H1 (cell line): ENCODE results near the gene SPOCK3. TPM values are rescaled to one million over a fixed set of nuclear protein-coding genes. Genes with fewer than 3 reads are reported as not detected.

Source experiments
- CTCF ChIA-PET: fragments of 300-600 bp; sonication (Branson Sonifier 250); formaldehyde crosslinking; loops from one replicate; lab custom pipeline; 2021; ENCODE audit not compliant: partially characterized antibody; lab: Charles Lee
- POLR2A ChIA-PET: fragments of 300-600 bp; sonication (Branson Sonifier 250); formaldehyde crosslinking; loops from one replicate; lab custom pipeline; 2021; ENCODE audit warnings: inconsistent platforms; ENCODE audit not compliant: partially characterized antibody; lab: Charles Lee
- DNase-seq, 2 experiments: peaks; one replicate each; pipeline versions ENCODE4 v3.0.0 to v3.0.0-alpha.2; 2010 to 2022; ENCODE audit warnings: low spot score in 2 of 2, low read depth in 1 of 2, mixed read lengths in 1 of 2
- FAIRE-seq: peaks from 2 replicates; lab custom pipeline; 2011; peaks lifted over from hg19 to GRCh38; lab: Jason Lieb, UNC
- H2AFZ ChIP-seq: 2 replicates; pipeline ENCODE4 v1.8.1; 2012; ENCODE audit warnings: low read length, inconsistent platforms
- H2AK5ac ChIP-seq: 2 replicates; pipeline ENCODE4 v1.6.1; 2013; ENCODE audit warnings: low read depth, low read length
- H2BK120ac ChIP-seq: replicated peaks from 2 replicates; pipeline ENCODE3; 2013; ENCODE audit warnings: low read depth, low read length, inconsistent platforms
- H2BK12ac ChIP-seq: 2 replicates; pipeline ENCODE4 v1.6.1; 2013; ENCODE audit warnings: low read depth, low read length
- H2BK15ac ChIP-seq: 2 replicates; pipeline ENCODE4 v1.6.1; 2013; ENCODE audit warnings: low read length
- H2BK20ac ChIP-seq: 2 replicates; pipeline ENCODE4 v1.6.1; 2013; ENCODE audit warnings: low read length
- H2BK5ac ChIP-seq: 2 replicates; pipeline ENCODE4 v1.6.1; 2013; ENCODE audit warnings: low read depth, low read length
- H3K14ac ChIP-seq: 2 replicates; pipeline ENCODE4 v1.6.1; 2013; ENCODE audit warnings: inconsistent platforms; ENCODE audit not compliant: insufficient read length
- H3K18ac ChIP-seq: 2 replicates; pipeline ENCODE4 v1.6.1; 2013; ENCODE audit warnings: low read length; ENCODE audit errors: extremely low read depth
- H3K23ac ChIP-seq: 2 replicates; pipeline ENCODE4 v1.6.1; 2013; ENCODE audit warnings: inconsistent platforms; ENCODE audit not compliant: insufficient read length
- H3K23me2 ChIP-seq: 2 replicates; pipeline ENCODE4 v1.6.1; 2013; ENCODE audit warnings: low read depth, low read length
- H3K27ac ChIP-seq: 2 replicates; pipeline ENCODE4 v1.6.1; 2011; ENCODE audit warnings: low read depth, low read length, inconsistent platforms
- H3K27me3 ChIP-seq, 4 experiments: replicated peaks in 1 of 4; 1 replicate in 1 of 4; 2 replicates in 3 of 4; pipeline versions ENCODE4 v1.6.1 to v1.8.1; 2011 to 2013; ENCODE audit warnings: low read length in 3 of 4, mild to moderate bottlenecking in 3 of 4, inconsistent platforms in 2 of 4, mixed read lengths in 2 of 4, moderate library complexity in 1 of 4; ENCODE audit not compliant: control insufficient read depth in 3 of 4, insufficient read depth in 3 of 4; ENCODE audit errors: extremely low read depth in 1 of 4
- H3K36me3 ChIP-seq, 4 experiments: 2 replicates each; pipeline versions ENCODE4 v1.6.1 to v1.8.1; 2011 to 2013; ENCODE audit warnings: mild to moderate bottlenecking in 4 of 4, low read length in 3 of 4, moderate library complexity in 2 of 4, control low read depth in 1 of 4, inconsistent platforms in 1 of 4; ENCODE audit not compliant: insufficient read depth in 4 of 4, control insufficient read depth in 2 of 4
- H3K4ac ChIP-seq: replicated peaks from 2 replicates; pipeline ENCODE3; 2013; ENCODE audit warnings: low read length, low read depth, mixed read lengths, inconsistent platforms; ENCODE audit not compliant: insufficient read length
- H3K4me1 ChIP-seq, 4 experiments: replicated peaks in 1 of 4; 1 replicate in 1 of 4; 2 replicates in 3 of 4; pipeline versions ENCODE4 v1.6.1 to v1.8.1; 2011 to 2013; ENCODE audit warnings: low read length in 3 of 4, inconsistent platforms in 2 of 4, mixed read lengths in 1 of 4; ENCODE audit not compliant: insufficient read depth in 4 of 4, control insufficient read depth in 3 of 4
- H3K4me2 ChIP-seq, 2 experiments: 2 replicates each; pipeline versions ENCODE4 v1.6.1 to v1.8.1; 2011 to 2013; ENCODE audit warnings: low read depth in 2 of 2, low read length in 2 of 2, control low read depth in 1 of 2, inconsistent platforms in 1 of 2, mild to moderate bottlenecking in 1 of 2; ENCODE audit not compliant: insufficient read depth in 1 of 2
- H3K4me3 ChIP-seq, 4 experiments: fragments of 200-600, 300-600 bp in 1 of 4; sonication (generic), shearing (Covaris generic), sonication (Bioruptor Twin) in 1 of 4; 2 replicates each; pipeline versions ENCODE4 v1.5.1 to v1.8.1; 2011 to 2016; ENCODE audit warnings: low read length in 4 of 4, low read depth in 3 of 4, control low read depth in 2 of 4, inconsistent platforms in 2 of 4, mild to moderate bottlenecking in 2 of 4, mixed read lengths in 1 of 4, moderate library complexity in 1 of 4; ENCODE audit not compliant: insufficient read depth in 2 of 4; ENCODE audit errors: extremely low read depth in 1 of 4
- H3K56ac ChIP-seq: replicated peaks from 2 replicates; pipeline ENCODE3; 2013; ENCODE audit warnings: low read depth, mild to moderate bottlenecking, mixed read lengths, low read length, inconsistent platforms; ENCODE audit not compliant: insufficient read length
- H3K79me1 ChIP-seq: 2 replicates; pipeline ENCODE4 v1.6.1; 2013; ENCODE audit warnings: low read depth, low read length, control low read depth
- H3K79me2 ChIP-seq, 2 experiments: 2 replicates each; pipeline versions ENCODE4 v1.6.1 to v1.8.1; 2012 to 2013; ENCODE audit warnings: low read length in 2 of 2, mild to moderate bottlenecking in 2 of 2, inconsistent platforms in 1 of 2; ENCODE audit not compliant: insufficient read depth in 2 of 2, control insufficient read depth in 1 of 2
- H3K9ac ChIP-seq, 4 experiments: replicated peaks in 1 of 4; 1 replicate in 1 of 4; 2 replicates in 3 of 4; pipeline versions ENCODE4 v1.6.1 to v1.8.1; 2011 to 2013; ENCODE audit warnings: low read depth in 3 of 4, low read length in 3 of 4, control low read depth in 2 of 4, mild to moderate bottlenecking in 2 of 4, moderate library complexity in 2 of 4, inconsistent platforms in 1 of 4; ENCODE audit errors: extremely low read depth in 1 of 4
- H3K9me3 ChIP-seq, 2 experiments: 2 replicates each; pipeline versions ENCODE4 v1.6.1 to v1.8.1; 2012 to 2013; ENCODE audit warnings: mild to moderate bottlenecking in 2 of 2, moderate library complexity in 2 of 2, control low read depth in 1 of 2, inconsistent platforms in 1 of 2, low read depth in 1 of 2, low read length in 1 of 2, mixed read lengths in 1 of 2; ENCODE audit not compliant: insufficient read depth in 2 of 2
- H4K20me1 ChIP-seq, 2 experiments: replicated peaks in 1 of 2; 2 replicates each; pipeline versions ENCODE3 to v1.8.1; 2011 to 2013; ENCODE audit warnings: inconsistent platforms in 2 of 2, low read length in 2 of 2, mild to moderate bottlenecking in 1 of 2; ENCODE audit not compliant: insufficient read depth in 2 of 2, control insufficient read depth in 1 of 2
- H4K5ac ChIP-seq: 2 replicates; pipeline ENCODE4 v1.6.1; 2013; ENCODE audit warnings: low read length, low read depth, mixed read lengths, inconsistent platforms; ENCODE audit not compliant: insufficient read length
- H4K8ac ChIP-seq: 2 replicates; pipeline ENCODE4 v1.8.0; 2013; ENCODE audit warnings: mild to moderate bottlenecking, moderate library complexity, low read length, inconsistent platforms; ENCODE audit not compliant: insufficient read depth; ENCODE audit errors: extremely low read depth
- H4K91ac ChIP-seq: replicated peaks from 2 replicates; pipeline ENCODE3; 2013; ENCODE audit warnings: low read length, mixed read lengths, inconsistent platforms; ENCODE audit not compliant: insufficient read length
- PHF8 ChIP-seq: fragments of 200-600 bp; sonication (generic); conservative IDR thresholded peaks from 2 replicates; pipeline ENCODE4 v1.7.1; 2012; ENCODE audit warnings: low read depth, mild to moderate bottlenecking, inconsistent platforms, low read length, moderate library complexity
- WGBS, 2 experiments: shearing (Covaris generic) in 1 of 2; methylation state at CpG; one replicate each; pipeline versions ENCODE4 v1.1.6 to v1.1.7; 2013 to 2015; ENCODE audit warnings: low lambda C conversion rate in 2 of 2, mixed read lengths in 2 of 2, inconsistent platforms in 1 of 2, low coverage in 1 of 2, missing lambda C conversion rate in 1 of 2; ENCODE audit not compliant: insufficient replicate concordance in 2 of 2, insufficient coverage in 1 of 2, insufficient read length in 1 of 2; ENCODE audit errors: extremely low coverage in 1 of 2, missing lambda C conversion rate in 1 of 2; 5-methylcytosine and 5-hydroxymethylcytosine counted together
- polyA plus RNA-seq, 7 experiments: library from polyadenylated mRNA; depleted of rRNA in 3 of 7; stranded (reverse) in 5 of 7; unstranded in 2 of 7; fragments of >200 nt in 5 of 7; fragments of 200-250 nt in 2 of 7; gene quantifications; 1 replicate in 5 of 7; 2 replicates in 1 of 7; 4 replicates in 1 of 7; pipeline versions ENCODE4 v1.2.1 to v1.2.3, GENCODE V29; 2011 to 2013; ENCODE audit warnings: missing spikeins in 2 of 7, mixed read lengths in 2 of 7
- total RNA-seq: library from RNA; stranded (reverse); fragmentation: NEBNext Ultra II Directional; extraction: Animal tissue kit (Norgen Biotek cat#: 25700); gene quantifications from 2 replicates; pipeline ENCODE4 v1.2.1, GENCODE V29; 2021
- TF ChIP-seq, protein P1 (sequence below): IDR thresholded peaks from 2 replicates; pipeline ENCODE4 v1.6.1; 2011; ENCODE audit warnings: low read length, improper control_type of control experiment

The SPOCK3 gene
- total and polyA plus RNA-seq, 2 of the 8 experiments (the other 6 are each of a cell fraction or from before 2014, with no cell fraction given) = 0.14 to 0.60 TPM

DNA sequence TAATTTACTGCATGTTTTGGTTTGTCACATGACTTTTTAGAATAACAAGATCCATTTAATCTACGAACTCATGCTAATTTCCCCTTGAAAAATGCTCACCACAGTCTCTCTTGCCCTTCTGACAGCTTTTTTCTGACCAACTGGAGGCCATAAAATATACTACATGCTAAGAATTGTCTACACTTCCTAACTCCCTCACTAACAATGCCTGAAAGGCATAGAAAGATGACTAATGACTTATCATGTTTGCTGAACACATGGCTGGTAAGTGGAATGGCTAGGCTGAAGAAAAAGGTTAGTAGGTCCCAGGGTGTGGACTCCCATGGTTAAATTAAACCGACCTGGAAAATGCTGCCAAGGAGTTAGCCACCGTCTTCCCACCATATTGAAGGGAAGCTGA is 309.9 kb downstream of the SPOCK3 start:
- Histone ChIP-seq H3K27me3 (no peaks in the 10 kb centered on the region), H4K91ac (no peak overlapping the region), H3K9me3 (no peaks in the 10 kb centered on the region), H3K4me3 (no peak overlapping the region), H3K4me2 (no peak overlapping the region), H3K56ac (no peak overlapping the region), H3K9ac (no peak overlapping the region), H3K79me2 (no peaks in the 10 kb centered on the region), H2BK20ac (no peak overlapping the region), H4K5ac (no peak overlapping the region), H3K4me1 (no peaks in the 10 kb centered on the region), H2BK5ac (no peak overlapping the region), H2BK15ac (no peak overlapping the region), H3K79me1 (no peaks in the 10 kb centered on the region), H3K23ac (no peak overlapping the region), H3K36me3 (no peaks in the 10 kb centered on the region), H3K14ac (no peak overlapping the region), H4K8ac (no peak overlapping the region), H3K23me2 (no peaks in the 10 kb centered on the region), H3K4ac (no peak overlapping the region), H3K27ac (no peak overlapping the region), H2AFZ (no peak overlapping the region), H4K20me1 (no peaks in the 10 kb centered on the region), H2BK12ac (no peak overlapping the region), H3K18ac (no peak overlapping the region), H2AK5ac (no peak overlapping the region), H2BK120ac (no peak overlapping the region)
- no peak for DNase-seq
- CTCF ChIA-PET = no interaction called here
- WGBS, 2 experiments = 93% methylated on average over 3 of the region's 3 CpGs; no CpG with 5 or more reads in 1 of the 2 experiments
- FAIRE-seq = no peak
- POLR2A ChIA-PET = no interaction called here
- no peak for TF ChIP-seq PHF8
- TF ChIP-seq, protein P1, sequence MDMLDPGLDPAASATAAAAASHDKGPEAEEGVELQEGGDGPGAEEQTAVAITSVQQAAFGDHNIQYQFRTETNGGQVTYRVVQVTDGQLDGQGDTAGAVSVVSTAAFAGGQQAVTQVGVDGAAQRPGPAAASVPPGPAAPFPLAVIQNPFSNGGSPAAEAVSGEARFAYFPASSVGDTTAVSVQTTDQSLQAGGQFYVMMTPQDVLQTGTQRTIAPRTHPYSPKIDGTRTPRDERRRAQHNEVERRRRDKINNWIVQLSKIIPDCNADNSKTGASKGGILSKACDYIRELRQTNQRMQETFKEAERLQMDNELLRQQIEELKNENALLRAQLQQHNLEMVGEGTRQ = no peak
